Nephron (organoid): ENCODE results near the gene BEGAIN.

Source experiments
- H3K27ac Mint-ChIP-seq, 3 experiments: 2 replicates each; pipeline ENCODE4 v1.8.0; 2020; ENCODE audit warnings: mixed read lengths in 3 of 3, mild to moderate bottlenecking in 2 of 3, moderate library complexity in 1 of 3
- H3K27me3 Mint-ChIP-seq: 2 replicates; pipeline ENCODE4 v1.8.0; 2021; ENCODE audit warnings: low read depth, mild to moderate bottlenecking, moderate library complexity, mixed read lengths
- H3K36me3 Mint-ChIP-seq: 2 replicates; pipeline ENCODE4 v1.8.0; 2020; ENCODE audit warnings: low read depth, mixed read lengths
- H3K4me1 Mint-ChIP-seq: 2 replicates; pipeline ENCODE4 v1.8.0; 2020; ENCODE audit warnings: mixed read lengths
- H3K4me3 Mint-ChIP-seq, 3 experiments: 2 replicates each; pipeline ENCODE4 v1.8.0; 2020; ENCODE audit warnings: mild to moderate bottlenecking in 3 of 3, mixed read lengths in 3 of 3, moderate library complexity in 2 of 3
- H3K9me3 Mint-ChIP-seq: 2 replicates; pipeline ENCODE4 v1.8.0; 2020; ENCODE audit warnings: mixed read lengths
- TF ChIP-seq, protein P1 (sequence below), 3 experiments: fragments of 200-600 bp; sonication (generic); IDR thresholded peaks; one replicate each; pipeline ENCODE4 v1.5.0; 2021; ENCODE audit warnings: antibody characterized with exemption in 3 of 3; ENCODE audit not compliant: unreplicated experiment in 3 of 3

BEGAIN gene

DNA sequence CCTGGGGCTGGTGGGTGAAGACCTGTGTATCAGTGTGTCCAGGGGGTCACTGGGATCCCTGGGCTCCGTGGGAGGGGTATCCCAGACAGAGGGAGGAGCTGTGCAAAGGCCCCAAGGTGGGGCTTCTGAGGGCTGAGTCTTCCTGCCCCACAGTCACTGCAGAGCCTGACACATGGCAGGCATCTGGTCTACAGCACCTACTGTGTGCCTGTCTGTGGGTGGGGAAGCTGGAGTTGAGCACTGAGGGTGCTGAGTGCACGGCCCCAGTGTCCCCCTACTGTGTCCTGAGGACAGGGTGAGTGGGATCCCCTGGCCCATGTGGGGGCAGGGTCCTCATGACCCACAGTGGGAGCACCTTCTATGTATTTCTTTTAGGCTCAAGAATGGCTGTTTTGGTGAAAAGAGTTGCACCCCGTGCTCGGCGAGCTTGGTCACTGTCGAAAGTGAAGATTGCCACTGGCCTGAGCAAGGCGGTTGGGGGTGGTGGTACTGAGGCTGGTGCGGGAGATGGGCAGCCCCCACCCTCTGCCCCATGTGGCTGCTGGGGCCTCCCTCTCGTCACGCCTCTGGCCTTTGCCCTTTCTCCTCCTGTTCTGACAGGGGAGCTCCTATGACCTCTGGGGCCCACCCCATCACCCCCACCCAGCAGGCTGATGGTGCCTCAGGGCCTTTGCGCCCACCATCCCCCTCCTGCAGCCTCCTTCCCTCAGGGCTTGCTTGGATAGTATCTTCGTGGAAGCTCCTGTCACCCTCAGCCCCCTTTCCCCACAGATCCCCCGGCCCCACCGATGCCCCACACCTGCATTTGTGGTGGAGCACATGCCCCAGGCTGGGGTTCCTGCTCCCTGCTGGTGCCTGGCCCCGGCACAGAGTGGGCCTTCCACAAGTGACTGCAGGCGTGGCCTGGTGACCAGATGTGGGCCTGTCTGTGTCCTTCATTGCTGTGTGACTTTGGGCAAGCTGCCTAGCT is 55.8 kb downstream of the BEGAIN start:
- TF ChIP-seq, protein P1, sequence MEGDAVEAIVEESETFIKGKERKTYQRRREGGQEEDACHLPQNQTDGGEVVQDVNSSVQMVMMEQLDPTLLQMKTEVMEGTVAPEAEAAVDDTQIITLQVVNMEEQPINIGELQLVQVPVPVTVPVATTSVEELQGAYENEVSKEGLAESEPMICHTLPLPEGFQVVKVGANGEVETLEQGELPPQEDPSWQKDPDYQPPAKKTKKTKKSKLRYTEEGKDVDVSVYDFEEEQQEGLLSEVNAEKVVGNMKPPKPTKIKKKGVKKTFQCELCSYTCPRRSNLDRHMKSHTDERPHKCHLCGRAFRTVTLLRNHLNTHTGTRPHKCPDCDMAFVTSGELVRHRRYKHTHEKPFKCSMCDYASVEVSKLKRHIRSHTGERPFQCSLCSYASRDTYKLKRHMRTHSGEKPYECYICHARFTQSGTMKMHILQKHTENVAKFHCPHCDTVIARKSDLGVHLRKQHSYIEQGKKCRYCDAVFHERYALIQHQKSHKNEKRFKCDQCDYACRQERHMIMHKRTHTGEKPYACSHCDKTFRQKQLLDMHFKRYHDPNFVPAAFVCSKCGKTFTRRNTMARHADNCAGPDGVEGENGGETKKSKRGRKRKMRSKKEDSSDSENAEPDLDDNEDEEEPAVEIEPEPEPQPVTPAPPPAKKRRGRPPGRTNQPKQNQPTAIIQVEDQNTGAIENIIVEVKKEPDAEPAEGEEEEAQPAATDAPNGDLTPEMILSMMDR (IDR thresholded peaks at IDR 0.05; ENCODE audit: unreplicated experiment in 3 of 3) = no peak
- Mint-ChIP-seq H3K9me3 (no peaks in the 10 kb centered on the region), H3K27me3 (peaks cover 5% of the 10 kb centered on the region), H3K27ac (no peak overlapping the region), H3K36me3 (no peaks in the 10 kb centered on the region), H3K4me3 (no peak overlapping the region), H3K4me1 (peaks cover 25% of the 10 kb centered on the region)

DNA sequence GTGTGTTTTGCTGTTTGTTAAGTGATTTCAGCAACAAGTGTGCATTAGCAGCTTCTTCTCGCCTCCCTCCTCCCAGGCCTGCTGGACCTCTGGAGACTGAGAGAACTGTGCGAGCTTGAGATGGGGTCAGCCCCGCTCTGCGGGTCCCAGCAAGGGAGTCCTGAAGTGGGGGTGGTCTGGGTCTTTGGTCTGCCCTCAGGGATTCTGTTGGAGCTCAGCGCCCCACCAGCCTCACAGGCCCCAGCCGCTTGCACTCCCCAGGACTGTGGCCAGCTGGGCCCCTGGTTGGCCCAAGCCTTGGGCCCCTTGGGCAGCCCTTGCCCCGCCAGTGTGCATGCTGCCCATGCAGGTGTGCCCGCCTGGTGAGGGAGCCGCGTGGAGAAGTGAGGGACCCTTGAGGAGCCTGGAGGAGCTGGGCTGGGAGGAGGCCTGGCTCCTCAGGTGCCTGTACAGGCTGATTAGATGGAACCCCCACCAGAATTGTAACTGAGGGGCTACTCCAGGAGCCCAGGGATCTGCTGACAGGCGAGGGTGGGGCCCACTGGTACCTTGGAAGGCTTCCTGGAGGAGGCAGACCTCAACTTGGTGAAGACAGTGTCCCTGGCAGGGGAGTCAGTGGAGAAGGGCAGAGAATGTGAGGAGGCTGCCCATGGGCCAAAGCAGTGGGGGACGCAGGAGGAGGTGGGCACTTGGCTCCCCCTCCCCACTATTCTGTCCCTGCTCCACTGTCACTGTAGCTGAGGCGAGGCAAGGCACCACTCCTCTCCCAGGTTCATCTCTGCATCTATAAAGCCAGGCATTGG is 56.7 kb downstream of the BEGAIN start:
- Mint-ChIP-seq H3K36me3 (no peaks in the 10 kb centered on the region), H3K9me3 (no peaks in the 10 kb centered on the region), H3K27ac (no peak overlapping the region), H3K27me3 (peaks cover 4% of the 10 kb centered on the region), H3K4me1 (peaks cover 17% of the 10 kb centered on the region), H3K4me3 (no peak overlapping the region)
- TF ChIP-seq, protein P1 (IDR thresholded peaks at IDR 0.05; ENCODE audit: unreplicated experiment in 3 of 3) = no peak

- Mint-ChIP-seq H3K9me3 (no peaks in the 10 kb centered on the region), H3K27ac (no peak overlapping the region), H3K27me3 (peaks cover 4% of the 10 kb centered on the region), H3K4me3 (no peak overlapping the region), H3K36me3 (no peaks in the 10 kb centered on the region), H3K4me1 (peaks cover 21% of the 10 kb centered on the region)
- TF ChIP-seq, protein P1 (IDR thresholded peaks at IDR 0.05; ENCODE audit: unreplicated experiment in 3 of 3) = no peak
Observed at GRCh38 chr14:100529561-100530031, 57.6 kb downstream of the BEGAIN start.

DNA sequence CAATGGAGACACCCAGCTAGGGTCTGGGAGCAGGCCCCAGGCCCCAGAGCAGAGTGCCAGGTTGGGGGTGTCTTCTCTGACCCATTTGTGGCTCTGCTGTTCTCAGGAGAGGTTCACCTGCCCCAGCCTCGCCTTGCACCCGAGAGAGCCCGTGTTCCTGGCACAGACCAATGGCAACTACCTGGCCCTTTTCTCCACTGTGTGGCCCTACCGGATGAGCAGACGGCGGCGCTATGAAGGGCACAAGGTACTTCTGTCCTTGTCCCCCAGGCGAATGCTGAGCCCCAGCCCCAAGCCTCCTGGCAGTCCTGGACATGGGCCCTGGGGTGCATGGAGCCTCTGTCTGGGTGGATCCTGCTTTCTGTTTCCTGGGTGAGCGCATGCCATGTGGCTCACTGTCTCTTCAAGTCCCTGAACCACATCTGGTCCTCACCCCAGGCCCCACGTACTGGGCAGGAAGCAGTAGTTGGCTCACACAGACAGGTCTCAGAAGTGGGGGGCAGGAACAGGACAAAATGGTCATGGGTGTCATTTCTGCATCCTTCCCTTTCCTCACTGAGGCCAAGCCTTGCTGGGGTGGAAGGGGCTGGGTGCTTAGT is 58.2 kb downstream of the BEGAIN start:
- Mint-ChIP-seq H3K4me3 (no peak overlapping the region), H3K27ac (no peak overlapping the region), H3K27me3 (peaks cover 4% of the 10 kb centered on the region), H3K4me1 (peaks cover 15% of the 10 kb centered on the region), H3K9me3 (no peaks in the 10 kb centered on the region), H3K36me3 (no peaks in the 10 kb centered on the region)
- TF ChIP-seq, protein P1 (IDR thresholded peaks at IDR 0.05; ENCODE audit: unreplicated experiment in 3 of 3) = no peak

DNA sequence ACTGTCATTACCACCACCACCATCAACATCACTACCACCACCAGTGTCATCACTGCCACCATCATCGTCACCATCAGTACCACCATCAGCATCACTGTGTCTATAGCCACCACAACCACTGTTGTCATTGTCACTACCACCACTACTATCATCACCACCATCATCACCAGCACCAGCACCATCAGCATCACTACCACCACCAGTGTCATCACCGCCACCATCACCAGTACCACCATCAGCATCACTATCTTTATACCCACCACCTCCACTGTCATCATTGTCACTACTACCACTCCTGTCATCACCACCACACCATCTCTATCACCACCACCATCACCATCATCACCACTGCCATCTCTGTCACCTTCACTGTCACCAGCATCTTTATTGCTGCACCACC is 60.6 kb downstream of the BEGAIN start:
- Mint-ChIP-seq H3K9me3 (no peaks in the 10 kb centered on the region), H3K36me3 (no peaks in the 10 kb centered on the region)
- TF ChIP-seq, protein P1 (IDR thresholded peaks at IDR 0.05; ENCODE audit: unreplicated experiment in 3 of 3) = no peak

More for the DNA sequence above, 60.6 kb downstream of the BEGAIN start:
- no peak overlapping the region for H3K4me3 Mint-ChIP-seq
- H3K27ac Mint-ChIP-seq = no peak overlapping the region
- H3K27me3 Mint-ChIP-seq = no peaks in the 10 kb centered on the region
- H3K4me1 Mint-ChIP-seq = peaks cover 16% of the 10 kb centered on the region
